ENCODE data around the gene HHATL.

The HHATL gene

DNA sequence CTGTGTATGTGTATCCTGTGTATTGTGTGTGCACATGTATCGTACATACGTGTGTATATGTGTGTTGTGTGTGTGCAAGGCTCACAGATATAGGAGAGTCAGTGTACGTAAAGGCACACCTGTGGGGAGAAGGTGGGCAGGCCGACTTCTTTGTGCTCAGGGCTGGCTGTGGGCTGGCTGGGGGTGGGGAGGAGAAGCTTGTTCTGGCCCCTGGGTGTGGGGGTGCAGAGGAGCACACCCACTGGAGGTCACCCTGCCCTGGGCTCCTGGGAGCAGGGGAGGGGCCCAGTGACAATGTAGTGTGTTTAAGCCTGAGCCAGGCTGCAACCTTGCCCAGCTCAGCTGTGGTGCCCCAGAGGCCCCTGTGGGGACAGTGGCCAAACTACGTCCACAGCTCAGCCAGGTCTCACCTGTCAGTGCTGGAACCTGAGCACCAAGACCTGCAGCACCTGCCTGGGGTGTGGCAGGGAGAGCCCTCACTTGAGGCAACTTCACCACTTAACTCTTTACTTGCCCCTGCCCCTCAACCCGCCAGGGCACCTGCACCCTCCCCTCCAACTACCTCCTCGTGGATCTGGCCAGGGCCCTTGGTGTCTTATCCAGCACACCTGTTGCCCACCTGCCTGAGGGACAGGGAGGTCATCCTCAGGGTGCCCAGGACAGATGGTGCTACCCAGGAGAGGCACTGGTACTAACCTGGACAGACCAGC is 2.6 kb upstream of the HHATL start:
- Histone ChIP-seq H3K4me3 (ENCODE audit: low read length) (no peak overlapping the region), H3K36me3 (ENCODE audit: insufficient read depth, low read length) (no peaks in the 10 kb centered on the region), H3K4me1 (ENCODE audit: insufficient read depth, low read length) (no peaks in the 10 kb centered on the region), H3K27me3 (ENCODE audit: insufficient read depth, low read length) (peaks cover 30% of the 10 kb centered on the region), H2AFZ (ENCODE audit: low read depth, low read length) (no peak overlapping the region), H3K9me3 (ENCODE audit: low read length) (no peaks in the 10 kb centered on the region)

DNA sequence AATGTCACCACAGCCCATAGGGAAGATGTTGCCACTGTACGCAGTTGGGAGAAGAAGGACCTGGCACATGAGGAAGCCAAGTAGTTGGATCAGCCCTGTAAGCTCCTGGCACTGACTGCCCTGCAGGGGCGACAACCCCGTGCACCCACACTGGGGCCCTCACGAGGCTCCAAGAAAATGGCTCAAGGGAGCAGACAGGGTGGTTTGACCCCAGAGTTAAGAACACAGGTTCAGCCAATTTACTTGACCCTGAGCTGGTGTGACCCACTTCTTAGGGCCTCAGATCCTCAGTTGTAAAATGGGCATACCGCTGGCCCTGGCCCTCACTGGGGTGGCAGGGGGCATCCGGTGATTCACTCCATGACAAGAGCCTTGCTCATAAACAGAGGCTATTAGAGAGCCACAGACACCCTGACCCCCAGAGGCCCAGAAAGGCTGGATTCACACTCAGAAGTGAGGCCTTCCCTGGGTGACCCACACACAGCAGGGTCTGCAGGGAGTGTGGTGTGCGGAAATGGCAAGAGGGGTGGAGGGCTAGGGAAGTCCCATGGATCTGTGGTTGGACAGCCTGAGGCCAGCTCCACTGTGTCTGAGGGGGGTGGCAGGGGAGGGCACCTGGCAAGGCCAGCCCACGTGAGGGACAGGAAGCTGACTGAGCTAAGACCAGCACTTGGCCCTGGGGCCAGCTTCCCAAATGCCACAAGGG is 1.7 kb upstream of the HHATL start:
- Histone ChIP-seq H3K9me3 (ENCODE audit: low read length) (no peaks in the 10 kb centered on the region), H3K4me3 (ENCODE audit: low read length) (no peak overlapping the region), H3K27me3 (ENCODE audit: insufficient read depth, low read length) (peaks cover 36% of the 10 kb centered on the region), H3K36me3 (ENCODE audit: insufficient read depth, low read length) (no peaks in the 10 kb centered on the region), H3K4me1 (ENCODE audit: insufficient read depth, low read length) (no peaks in the 10 kb centered on the region), H2AFZ (ENCODE audit: low read depth, low read length) (no peak overlapping the region)

DNA sequence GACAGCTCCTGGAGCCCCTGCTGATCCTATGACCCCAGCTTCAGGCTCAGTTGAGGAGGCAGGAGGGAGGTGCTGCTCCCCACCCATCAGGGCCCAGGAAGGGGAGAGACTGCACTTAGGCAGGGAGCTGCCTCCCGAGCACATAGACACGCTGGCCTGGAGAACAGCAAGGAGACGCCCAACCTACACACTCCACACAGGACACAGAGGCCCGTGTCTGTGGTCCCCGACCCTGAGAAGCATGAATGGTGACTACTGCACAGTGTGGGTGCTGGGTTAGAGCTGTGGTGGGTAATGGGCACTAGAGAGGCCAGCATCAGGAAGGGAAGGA is 1.1 kb upstream of the HHATL start:
- no peaks in the 10 kb centered on the region for H3K36me3 ChIP-seq (ENCODE audit: insufficient read depth, low read length)

DNA sequence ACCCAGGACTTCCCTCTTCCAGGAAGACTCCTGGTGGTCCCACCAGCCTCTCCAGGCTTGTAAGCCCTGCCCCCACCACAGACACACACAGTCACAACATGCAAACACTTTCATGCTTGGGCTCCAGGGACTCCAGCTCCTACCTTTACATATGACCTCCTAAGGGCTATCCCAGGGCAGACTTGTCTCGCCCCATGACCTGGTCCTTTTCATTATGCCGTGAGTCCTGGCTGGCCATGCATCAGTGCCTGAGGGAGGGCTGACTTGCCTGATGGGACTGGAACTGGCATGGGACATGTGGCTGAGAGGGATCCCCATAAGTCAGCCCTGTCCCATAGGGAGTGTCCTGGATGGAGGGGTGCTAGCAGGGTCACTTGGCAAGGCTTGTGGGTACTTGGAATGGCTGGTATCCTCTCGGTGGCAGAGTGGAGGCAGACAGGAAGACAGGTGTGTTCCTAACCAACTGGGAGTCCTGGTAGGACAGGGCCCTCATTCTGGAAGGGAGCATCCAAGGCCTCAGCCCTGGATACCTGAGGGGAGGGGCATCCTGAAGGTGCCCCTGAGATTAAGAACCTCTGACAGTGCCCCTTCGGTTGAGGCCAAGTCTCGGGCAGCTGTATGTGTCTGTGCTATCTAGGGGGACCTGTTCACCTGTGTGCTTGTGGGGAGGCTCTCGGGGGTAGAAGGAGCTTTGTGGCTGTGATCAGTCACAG is 540 bp upstream of the HHATL start:
- Histone ChIP-seq H3K4me3 (ENCODE audit: low read length) (no peak overlapping the region), H2AFZ (ENCODE audit: low read depth, low read length) (no peak overlapping the region), H3K27me3 (ENCODE audit: insufficient read depth, low read length) (peaks cover 46% of the 10 kb centered on the region), H3K4me1 (ENCODE audit: insufficient read depth, low read length) (no peaks in the 10 kb centered on the region), H3K36me3 (ENCODE audit: insufficient read depth, low read length) (no peaks in the 10 kb centered on the region), H3K9me3 (ENCODE audit: low read length) (no peaks in the 10 kb centered on the region)

More for the DNA sequence above, 1.1 kb upstream of the HHATL start:
- H2AFZ ChIP-seq (ENCODE audit: low read depth, low read length): no peak overlapping the region
- no peak overlapping the region for H3K4me3 ChIP-seq (ENCODE audit: low read length)
- H3K4me1 ChIP-seq (ENCODE audit: insufficient read depth, low read length): no peaks in the 10 kb centered on the region
- H3K9me3 ChIP-seq (ENCODE audit: low read length): no peaks in the 10 kb centered on the region
- peaks cover 41% of the 10 kb centered on the region for H3K27me3 ChIP-seq (ENCODE audit: insufficient read depth, low read length)

DNA sequence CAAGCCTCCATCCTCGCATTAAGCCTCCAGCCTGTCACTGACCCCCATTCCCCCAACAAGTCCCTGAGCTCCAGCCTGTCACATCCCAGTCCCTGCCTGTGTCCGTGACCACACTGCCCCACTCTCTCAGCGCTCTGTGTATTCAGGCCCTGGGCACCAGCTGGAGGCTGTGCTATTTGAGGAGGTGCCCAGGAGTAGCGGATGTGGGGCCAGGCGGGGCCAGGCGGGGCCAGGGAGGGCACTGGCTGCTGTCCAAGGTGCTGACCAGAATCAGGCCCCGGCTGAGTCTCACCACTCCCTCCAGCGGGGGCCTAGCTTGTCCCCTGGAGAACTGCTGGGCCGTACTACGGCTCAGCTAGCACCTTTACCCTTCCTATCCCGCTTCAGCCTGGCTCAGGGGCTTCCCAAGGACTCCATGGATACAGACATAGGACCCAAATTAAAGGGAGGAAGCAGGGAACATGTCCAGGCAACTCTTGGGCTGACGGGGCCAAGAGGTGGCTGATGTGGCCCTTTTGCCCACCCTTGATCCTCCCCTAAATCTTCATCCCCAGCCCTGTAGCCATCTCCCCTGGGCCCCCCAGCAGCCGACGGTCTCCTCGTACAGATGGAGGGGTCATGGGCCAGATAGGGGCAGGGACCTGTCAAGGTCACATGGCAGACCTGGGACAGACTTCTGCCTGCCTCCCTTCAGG is 1.1 kb downstream of the HHATL start:
- Histone ChIP-seq H3K27me3 (ENCODE audit: insufficient read depth, low read length) (peaks cover 48% of the 10 kb centered on the region), H3K4me3 (ENCODE audit: low read length) (no peak overlapping the region), H2AFZ (ENCODE audit: low read depth, low read length) (no peak overlapping the region), H3K4me1 (ENCODE audit: insufficient read depth, low read length) (no peaks in the 10 kb centered on the region), H3K9me3 (ENCODE audit: low read length) (no peaks in the 10 kb centered on the region), H3K36me3 (ENCODE audit: insufficient read depth, low read length) (no peaks in the 10 kb centered on the region)

DNA sequence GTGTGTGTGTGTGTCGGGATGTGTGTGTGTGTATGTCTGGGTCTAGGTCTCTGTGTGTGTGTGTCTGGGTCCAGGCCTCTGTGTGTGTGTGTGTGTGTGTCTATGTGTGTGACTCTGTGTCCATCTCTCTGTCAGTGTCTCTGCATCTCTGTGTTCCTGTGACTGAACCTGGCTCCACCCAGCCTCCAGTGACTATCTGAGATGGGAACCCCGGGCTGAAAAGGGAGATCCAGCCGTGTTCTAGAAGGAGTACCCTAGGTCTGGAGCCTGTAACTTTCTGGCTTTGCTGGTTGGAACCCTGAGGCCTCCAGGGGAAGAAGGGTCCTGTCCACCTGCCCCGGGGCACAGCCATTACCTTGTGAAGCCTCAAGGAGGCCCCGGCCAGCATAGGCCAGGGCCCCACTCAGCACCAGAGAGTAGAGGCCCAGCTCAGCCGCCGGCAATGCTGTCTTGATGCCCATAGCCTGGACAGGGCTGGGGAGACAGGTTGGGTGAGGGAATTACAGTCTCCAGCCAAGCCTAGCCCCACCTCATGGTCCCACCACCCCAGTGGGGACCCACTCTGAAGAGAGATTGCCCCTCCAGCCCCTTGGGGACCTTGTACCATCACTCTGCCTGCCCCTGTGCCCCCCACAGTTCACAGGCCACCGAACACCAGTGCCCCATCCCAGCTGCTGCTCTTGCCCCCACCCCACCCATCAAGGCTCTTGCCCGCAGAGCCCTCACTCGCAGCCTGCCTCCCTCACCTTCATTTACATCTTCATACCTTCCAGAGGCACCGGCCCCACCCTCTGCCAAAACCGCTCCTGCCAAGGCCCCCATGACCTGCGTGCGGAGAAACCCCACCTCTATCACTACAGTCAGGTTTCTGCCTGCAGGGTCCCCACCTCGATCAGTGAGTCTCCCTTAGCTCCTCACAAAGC is 2.0 kb downstream of the HHATL start:
- Histone ChIP-seq H3K36me3 (ENCODE audit: insufficient read depth, low read length) (no peaks in the 10 kb centered on the region), H2AFZ (ENCODE audit: low read depth, low read length) (no peak overlapping the region), H3K4me1 (ENCODE audit: insufficient read depth, low read length) (no peaks in the 10 kb centered on the region), H3K4me3 (ENCODE audit: low read length) (no peak overlapping the region), H3K9me3 (ENCODE audit: low read length) (no peaks in the 10 kb centered on the region), H3K27me3 (ENCODE audit: insufficient read depth, low read length) (peaks cover 50% of the 10 kb centered on the region)

DNA sequence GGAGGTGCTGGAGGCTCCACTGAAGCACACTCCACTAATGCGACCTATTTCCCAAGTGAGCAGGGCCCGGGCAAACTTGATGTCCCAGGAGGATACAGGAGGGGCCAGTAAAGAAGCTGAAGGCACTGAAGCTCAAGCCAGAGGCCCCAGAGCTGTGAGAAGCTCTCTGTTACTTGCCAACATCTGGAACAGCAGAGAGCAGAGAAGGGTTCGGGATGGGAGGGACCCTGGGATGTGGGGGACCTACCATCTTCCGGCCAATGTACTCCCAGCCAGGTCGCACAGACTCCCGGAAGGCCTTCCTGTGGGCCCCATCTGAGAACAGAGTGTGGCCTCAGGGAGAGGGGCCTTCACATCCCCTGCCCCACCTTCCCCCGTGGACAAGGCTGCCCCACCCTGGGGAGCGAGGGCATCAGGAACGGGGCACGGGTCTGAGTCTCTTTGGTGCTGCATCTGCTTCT is 3.1 kb downstream of the HHATL start:
- Histone ChIP-seq H3K27me3 (ENCODE audit: insufficient read depth, low read length) (peaks cover 44% of the 10 kb centered on the region), H2AFZ (ENCODE audit: low read depth, low read length) (no peak overlapping the region), H3K36me3 (ENCODE audit: insufficient read depth, low read length) (no peaks in the 10 kb centered on the region), H3K4me3 (ENCODE audit: low read length) (no peak overlapping the region), H3K4me1 (ENCODE audit: insufficient read depth, low read length) (no peaks in the 10 kb centered on the region), H3K9me3 (ENCODE audit: low read length) (no peaks in the 10 kb centered on the region)

DNA sequence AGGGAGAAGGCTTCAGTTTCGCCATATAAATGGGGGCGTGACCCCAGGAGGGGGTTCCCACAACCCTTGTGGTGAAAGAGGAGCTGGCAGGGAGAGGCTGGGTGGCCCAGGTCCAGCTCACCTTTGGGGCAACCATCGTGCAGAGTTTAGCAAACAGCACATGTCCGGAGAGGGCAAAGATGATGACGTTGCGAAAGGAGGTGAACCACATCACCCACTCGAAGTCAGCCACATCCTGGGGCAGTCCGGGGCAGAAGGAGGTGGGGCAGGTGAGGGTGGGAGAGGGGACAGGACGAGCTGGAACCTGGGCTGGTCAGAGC is 3.7 kb downstream of the HHATL start:
- Histone ChIP-seq H3K4me1 (ENCODE audit: insufficient read depth, low read length) (no peaks in the 10 kb centered on the region), H3K36me3 (ENCODE audit: insufficient read depth, low read length) (no peaks in the 10 kb centered on the region), H2AFZ (ENCODE audit: low read depth, low read length) (no peak overlapping the region), H3K9me3 (ENCODE audit: low read length) (no peaks in the 10 kb centered on the region), H3K27me3 (ENCODE audit: insufficient read depth, low read length) (peaks cover 44% of the 10 kb centered on the region), H3K4me3 (ENCODE audit: low read length) (no peak overlapping the region)

DNA sequence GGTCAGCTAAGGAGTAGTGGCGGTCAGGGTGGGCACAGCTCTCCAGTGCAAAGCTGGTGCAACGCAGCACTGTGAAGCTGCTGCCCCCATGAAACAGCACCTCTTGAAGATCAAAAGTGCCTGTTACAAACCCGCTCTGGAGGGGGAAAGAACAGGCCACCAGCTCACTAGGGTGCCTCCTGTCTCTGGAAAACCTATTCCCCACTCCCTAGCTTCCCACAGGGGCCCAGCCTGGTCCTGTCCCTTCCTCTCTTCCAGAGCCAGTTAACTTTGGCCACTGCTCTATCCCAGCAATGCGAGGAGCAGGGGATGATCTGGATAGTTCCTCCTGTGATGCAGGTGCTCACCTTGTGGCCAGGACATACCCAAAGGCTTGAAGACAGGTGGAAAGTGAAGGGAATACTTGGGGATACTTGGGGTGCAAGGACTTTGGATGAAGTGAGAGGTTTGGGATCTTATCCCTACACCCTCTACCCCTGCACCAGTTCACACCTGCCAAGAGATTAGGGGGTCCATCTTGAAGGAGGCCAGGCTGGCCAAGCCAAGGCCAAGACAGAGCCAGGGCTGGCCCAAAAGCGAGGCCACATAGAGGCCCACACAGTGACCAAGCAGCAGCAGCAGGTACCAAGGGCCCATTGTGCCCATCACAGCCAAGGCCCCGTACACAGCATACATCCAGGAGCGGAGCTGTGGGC is 4.2 kb downstream of the HHATL start:
- Histone ChIP-seq H3K36me3 (ENCODE audit: insufficient read depth, low read length) (no peaks in the 10 kb centered on the region), H2AFZ (ENCODE audit: low read depth, low read length) (no peak overlapping the region), H3K27me3 (ENCODE audit: insufficient read depth, low read length) (peaks cover 44% of the 10 kb centered on the region), H3K9me3 (ENCODE audit: low read length) (no peaks in the 10 kb centered on the region), H3K4me1 (ENCODE audit: insufficient read depth, low read length) (no peaks in the 10 kb centered on the region), H3K4me3 (ENCODE audit: low read length) (no peak overlapping the region)

DNA sequence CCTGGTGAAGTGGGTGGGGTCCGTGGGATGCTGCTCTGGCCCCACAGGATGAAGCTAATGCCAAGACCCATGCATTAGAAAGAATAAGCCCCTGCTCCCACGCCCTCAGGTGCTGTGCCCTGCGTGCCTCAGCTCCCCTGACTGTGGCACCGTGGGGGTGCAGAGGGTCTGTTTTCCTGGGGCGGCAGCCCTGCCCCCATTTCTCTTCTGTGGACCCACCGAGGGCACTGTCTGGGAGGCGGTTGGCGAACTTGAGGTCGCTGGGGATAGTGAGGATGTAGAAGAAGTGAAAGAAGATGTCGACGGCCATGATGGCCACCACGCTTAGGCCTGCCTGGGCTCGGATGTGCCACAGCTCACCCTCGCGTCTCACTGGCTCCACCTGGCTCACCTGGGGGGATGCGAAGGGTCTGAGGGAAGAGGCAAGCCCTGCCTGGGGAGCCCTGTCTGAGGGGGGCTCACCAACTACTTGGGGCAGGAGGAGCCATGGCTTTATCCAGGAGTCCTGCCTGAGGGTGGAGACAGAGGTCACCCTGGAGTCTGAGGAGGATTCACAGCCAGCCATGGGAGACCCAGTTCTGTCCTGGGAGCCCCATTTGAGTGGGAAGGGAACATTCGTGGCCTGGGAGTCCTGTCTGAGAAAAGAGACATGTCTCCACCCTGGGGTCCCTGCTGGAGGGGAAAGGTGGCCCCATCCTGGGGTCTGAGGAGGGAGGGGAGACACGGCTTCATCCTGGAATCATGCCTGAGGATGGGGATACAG is 5.1 kb downstream of the HHATL start:
- H3K4me3 ChIP-seq (ENCODE audit: low read length): no peak overlapping the region
- H3K36me3 ChIP-seq (ENCODE audit: insufficient read depth, low read length): no peaks in the 10 kb centered on the region
- H2AFZ ChIP-seq (ENCODE audit: low read depth, low read length): no peak overlapping the region
- peaks cover 37% of the 10 kb centered on the region for H3K27me3 ChIP-seq (ENCODE audit: insufficient read depth, low read length)
- H3K9me3 ChIP-seq (ENCODE audit: low read length): no peaks in the 10 kb centered on the region
- H3K4me1 ChIP-seq (ENCODE audit: insufficient read depth, low read length): no peaks in the 10 kb centered on the region

DNA sequence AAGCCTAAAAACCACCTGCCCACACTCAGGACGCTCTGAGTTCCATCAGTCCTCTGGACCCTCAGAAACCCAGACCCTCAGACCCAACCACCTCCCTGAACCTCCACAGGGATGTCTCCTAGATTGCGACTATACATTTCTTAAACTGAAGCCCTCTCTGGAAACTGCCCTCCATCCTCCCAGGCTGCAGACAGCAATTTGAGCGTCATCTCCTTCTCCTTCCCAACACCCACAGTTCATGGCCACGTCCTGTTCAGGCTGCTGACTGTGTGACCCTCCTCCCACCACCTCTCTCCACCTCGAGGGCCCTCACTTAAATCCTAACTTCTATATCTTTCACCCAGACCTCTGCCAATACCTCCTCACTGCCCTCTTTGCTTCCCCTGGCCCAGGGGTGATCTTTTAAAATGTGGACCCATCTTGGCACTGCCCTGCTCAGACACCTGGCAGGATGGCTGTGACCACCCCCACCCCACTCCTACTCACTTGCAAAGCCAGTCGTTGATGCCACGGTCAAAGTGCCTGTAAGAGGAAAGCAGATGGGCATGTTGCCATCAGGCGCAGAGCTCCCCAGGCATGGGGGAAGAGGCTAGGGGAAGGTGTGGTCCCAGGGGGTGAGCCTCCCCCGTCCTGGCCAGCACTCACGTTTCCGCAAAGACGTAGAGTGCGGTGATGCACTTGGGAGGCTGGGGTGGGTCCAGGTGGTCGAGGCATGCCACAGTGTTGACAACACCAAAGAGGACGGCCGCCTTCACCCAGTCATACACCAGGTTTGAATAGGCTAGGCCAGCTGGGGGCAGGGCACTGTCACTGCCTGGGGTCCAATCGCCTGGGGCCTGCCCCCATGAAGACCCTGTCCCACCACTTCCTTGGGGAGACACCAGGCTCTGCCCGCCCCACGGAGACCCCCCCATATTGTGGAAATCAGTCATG is 6.0 kb downstream of the HHATL start:
- H3K36me3 ChIP-seq (ENCODE audit: insufficient read depth, low read length): no peaks in the 10 kb centered on the region
- no peaks in the 10 kb centered on the region for H3K4me1 ChIP-seq (ENCODE audit: insufficient read depth, low read length)
- peaks cover 30% of the 10 kb centered on the region for H3K27me3 ChIP-seq (ENCODE audit: insufficient read depth, low read length)
- H3K9me3 ChIP-seq (ENCODE audit: low read length): no peaks in the 10 kb centered on the region
- H2AFZ ChIP-seq (ENCODE audit: low read depth, low read length): no peak overlapping the region
- H3K4me3 ChIP-seq (ENCODE audit: low read length): no peak overlapping the region
